ENCODE measurements around the gene MRPL10. TPM values are rescaled to one million over a fixed set of nuclear protein-coding genes. Genes with fewer than 3 reads are reported as not detected.

The MRPL10 gene
- total RNA-seq, 1 experiment from 2014 or later = 49.3 TPM

DNA sequence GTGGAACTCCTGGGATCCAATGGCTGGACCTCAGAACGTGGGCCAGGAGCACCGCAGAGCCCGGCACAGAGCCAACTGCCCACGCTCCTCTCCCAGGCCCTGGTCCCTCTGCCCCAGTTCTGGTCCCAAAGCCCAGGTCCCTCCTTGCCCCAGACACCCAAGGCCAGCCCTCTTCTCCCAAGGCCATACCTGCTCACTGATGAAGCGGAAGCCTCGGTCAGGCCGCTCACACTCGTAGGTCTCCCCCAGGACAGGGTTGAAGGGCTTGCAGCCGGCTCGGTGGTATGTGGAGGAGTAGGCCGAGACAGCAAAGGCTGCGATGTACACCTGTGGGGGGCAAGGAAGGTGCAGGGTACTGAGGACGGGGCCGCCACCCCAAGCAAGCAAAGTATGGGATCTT, 18.3 kb downstream of the MRPL10 start:
- BruUV-seq (replicated peaks) = no TSS peak
- peaks cover 23% of the 10 kb centered on the region for H3K4me1 Mint-ChIP-seq (ENCODE audit: insufficient read depth, unreplicated experiment)
- no peak overlapping the region for H3K27ac Mint-ChIP-seq (ENCODE audit: low read depth, unreplicated experiment)
- TF ChIP-seq, protein P1, sequence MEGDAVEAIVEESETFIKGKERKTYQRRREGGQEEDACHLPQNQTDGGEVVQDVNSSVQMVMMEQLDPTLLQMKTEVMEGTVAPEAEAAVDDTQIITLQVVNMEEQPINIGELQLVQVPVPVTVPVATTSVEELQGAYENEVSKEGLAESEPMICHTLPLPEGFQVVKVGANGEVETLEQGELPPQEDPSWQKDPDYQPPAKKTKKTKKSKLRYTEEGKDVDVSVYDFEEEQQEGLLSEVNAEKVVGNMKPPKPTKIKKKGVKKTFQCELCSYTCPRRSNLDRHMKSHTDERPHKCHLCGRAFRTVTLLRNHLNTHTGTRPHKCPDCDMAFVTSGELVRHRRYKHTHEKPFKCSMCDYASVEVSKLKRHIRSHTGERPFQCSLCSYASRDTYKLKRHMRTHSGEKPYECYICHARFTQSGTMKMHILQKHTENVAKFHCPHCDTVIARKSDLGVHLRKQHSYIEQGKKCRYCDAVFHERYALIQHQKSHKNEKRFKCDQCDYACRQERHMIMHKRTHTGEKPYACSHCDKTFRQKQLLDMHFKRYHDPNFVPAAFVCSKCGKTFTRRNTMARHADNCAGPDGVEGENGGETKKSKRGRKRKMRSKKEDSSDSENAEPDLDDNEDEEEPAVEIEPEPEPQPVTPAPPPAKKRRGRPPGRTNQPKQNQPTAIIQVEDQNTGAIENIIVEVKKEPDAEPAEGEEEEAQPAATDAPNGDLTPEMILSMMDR (IDR thresholded peaks at IDR 0.05; ENCODE audit: unreplicated experiment) = no peak
- DNase-seq (ENCODE audit: unreplicated experiment) = no peak
- intact Hi-C loops (cut with micrococcal nuclease) = no loop called here
- POLR2A ChIA-PET = no interaction called here
- no peak overlapping the region for H3K4me3 Mint-ChIP-seq (ENCODE audit: unreplicated experiment)
- no peaks in the 10 kb centered on the region for H3K9me3 Mint-ChIP-seq (ENCODE audit: unreplicated experiment)
- H3K27me3 Mint-ChIP-seq (ENCODE audit: insufficient read depth, unreplicated experiment) = no peaks in the 10 kb centered on the region
- peaks cover 9% of the 10 kb centered on the region for H3K36me3 Mint-ChIP-seq (ENCODE audit: insufficient read depth, unreplicated experiment)
- CTCF ChIA-PET = no interaction called here

DNA sequence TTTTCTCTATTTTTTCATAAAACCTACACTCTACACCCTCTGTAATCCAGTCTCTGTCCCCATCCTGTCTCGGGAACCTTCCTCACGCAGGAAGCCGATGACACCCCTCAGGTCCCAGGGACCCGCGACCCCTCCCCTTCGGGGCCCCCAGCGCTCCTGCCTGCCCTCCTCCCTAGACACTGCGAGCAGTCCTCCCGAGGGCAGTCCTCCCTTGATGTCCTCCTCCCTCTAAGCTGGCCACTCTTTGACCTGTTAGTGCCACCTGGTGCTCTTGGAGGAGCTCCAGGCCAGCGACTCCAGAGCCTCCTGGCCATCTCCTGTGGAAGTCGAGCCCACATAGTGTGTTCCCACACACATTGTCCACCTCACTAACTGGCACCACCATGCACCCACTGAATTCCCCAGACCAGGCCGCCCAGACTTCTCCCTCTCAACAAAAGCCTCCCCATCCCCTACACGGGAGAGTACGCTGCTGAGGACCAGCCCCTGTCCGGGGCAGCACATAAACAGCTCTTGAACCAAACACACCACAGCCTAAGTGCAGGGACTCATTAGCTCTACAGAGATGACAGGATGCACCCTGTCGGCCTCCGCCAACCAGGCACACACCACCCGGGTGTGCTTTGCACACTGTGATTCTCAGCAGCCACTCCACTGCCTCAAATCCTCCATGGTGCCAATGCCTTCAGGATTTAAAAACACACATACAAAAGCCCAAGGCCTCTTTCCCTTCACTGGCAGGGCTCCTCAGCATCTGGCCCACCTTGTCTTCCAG, 19.0 kb downstream of the MRPL10 start:
- BruUV-seq (replicated peaks) = no TSS peak
- Mint-ChIP-seq H3K27ac (ENCODE audit: low read depth, unreplicated experiment) (no peak overlapping the region), H3K27me3 (ENCODE audit: insufficient read depth, unreplicated experiment) (no peaks in the 10 kb centered on the region), H3K9me3 (ENCODE audit: unreplicated experiment) (no peaks in the 10 kb centered on the region), H3K4me3 (ENCODE audit: unreplicated experiment) (no peak overlapping the region), H3K36me3 (ENCODE audit: insufficient read depth, unreplicated experiment) (peaks cover 9% of the 10 kb centered on the region), H3K4me1 (ENCODE audit: insufficient read depth, unreplicated experiment) (peaks cover 23% of the 10 kb centered on the region)
- TF ChIP-seq, protein P1 (IDR thresholded peaks at IDR 0.05; ENCODE audit: unreplicated experiment) = no peak
- intact Hi-C loops (cut with micrococcal nuclease) = no loop called here
- ChIA-PET CTCF (no interaction called here), POLR2A (interaction anchor here (1.1 kb wide), 1 partner anchor 19 kb away, joined by 3 read pairs; the partner anchor contains the start of genes LRRC46 and MRPL10)
- no peak for DNase-seq (ENCODE audit: unreplicated experiment)

DNA sequence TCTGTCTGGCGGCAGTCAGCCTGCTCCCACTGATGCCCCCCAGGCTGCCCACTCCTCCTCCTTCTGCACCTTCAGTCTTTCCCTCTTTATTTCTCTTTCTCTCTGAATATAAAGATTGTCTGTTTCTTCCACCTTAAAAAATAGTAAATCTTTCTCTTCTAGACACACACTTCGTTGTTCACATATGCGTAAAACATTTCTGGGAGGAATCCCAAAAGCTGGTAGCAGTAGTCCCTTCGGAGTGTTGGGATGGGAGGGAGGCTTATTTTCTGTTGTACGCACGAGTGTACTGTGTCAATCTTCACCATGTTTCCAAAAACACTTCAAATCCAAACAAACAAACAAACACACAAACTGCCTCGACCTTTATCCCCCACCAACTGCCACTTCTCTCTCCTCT, 19.6 kb downstream of the MRPL10 start:
- Mint-ChIP-seq H3K4me1 (ENCODE audit: insufficient read depth, unreplicated experiment) (peaks cover 23% of the 10 kb centered on the region), H3K4me3 (ENCODE audit: unreplicated experiment) (no peak overlapping the region), H3K9me3 (ENCODE audit: unreplicated experiment) (no peaks in the 10 kb centered on the region), H3K27me3 (ENCODE audit: insufficient read depth, unreplicated experiment) (no peaks in the 10 kb centered on the region), H3K36me3 (ENCODE audit: insufficient read depth, unreplicated experiment) (peaks cover 9% of the 10 kb centered on the region), H3K27ac (ENCODE audit: low read depth, unreplicated experiment) (peak overlapping the region; percentile 16)
- TF ChIP-seq, protein P1 (IDR thresholded peaks at IDR 0.05; ENCODE audit: unreplicated experiment) = no peak
- DNase-seq (ENCODE audit: unreplicated experiment) = no peak
- intact Hi-C loops (cut with micrococcal nuclease) = no loop called here
- ChIA-PET POLR2A (interaction anchor here (0.5 to 1.1 kb wide), 2 partner anchors 19 to 159 kb away, joined by 3 read pairs; partner anchors contain the start of genes LRRC46 and MRPL10), CTCF (no interaction called here)
- no TSS peak for BruUV-seq (replicated peaks)

DNA sequence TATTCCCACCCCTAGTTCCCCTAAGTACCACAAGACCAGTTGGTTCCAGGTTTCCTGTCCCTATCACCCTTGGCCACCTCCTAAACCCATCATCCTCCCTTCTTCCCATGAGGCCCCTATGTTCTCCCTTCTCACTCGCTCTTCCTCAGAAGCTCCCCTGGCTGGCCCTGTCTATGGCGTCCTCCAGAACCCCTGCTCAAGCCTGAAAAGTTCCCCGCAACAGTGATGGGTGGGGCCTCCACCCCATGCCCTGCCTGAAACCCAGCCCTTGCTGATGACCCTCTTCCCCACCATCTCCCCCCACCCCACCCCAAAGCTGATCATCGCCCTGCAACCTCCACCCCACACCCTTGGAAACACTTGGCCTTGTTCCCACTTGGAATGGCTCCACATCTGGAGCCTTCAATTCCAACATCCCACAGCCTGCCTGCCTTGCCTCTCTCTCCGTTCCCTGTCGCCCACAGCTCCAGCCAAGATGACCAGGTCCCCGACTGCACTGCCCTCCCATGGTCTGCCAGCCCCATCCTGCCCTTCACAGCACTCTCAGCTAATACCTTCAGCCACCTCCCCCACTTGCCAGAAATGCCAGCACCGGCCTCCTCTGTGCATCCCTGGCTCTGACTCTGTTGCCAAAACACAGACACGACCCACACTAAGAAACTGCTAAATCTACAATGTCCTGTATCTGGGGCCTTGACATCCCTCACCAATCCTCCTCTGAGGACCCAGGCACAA, 20.3 kb downstream of the MRPL10 start:
- DNase-seq (ENCODE audit: unreplicated experiment) = no peak
- Mint-ChIP-seq H3K36me3 (ENCODE audit: insufficient read depth, unreplicated experiment) (peaks cover 9% of the 10 kb centered on the region), H3K27me3 (ENCODE audit: insufficient read depth, unreplicated experiment) (no peaks in the 10 kb centered on the region), H3K27ac (ENCODE audit: low read depth, unreplicated experiment) (peak overlapping the region; percentile 68), H3K9me3 (ENCODE audit: unreplicated experiment) (no peaks in the 10 kb centered on the region), H3K4me1 (ENCODE audit: insufficient read depth, unreplicated experiment) (peaks cover 23% of the 10 kb centered on the region), H3K4me3 (ENCODE audit: unreplicated experiment) (no peak overlapping the region)
- POLR2A ChIA-PET = interaction anchor here (0.5 to 1.3 kb wide), 3 partner anchors 20 to 158 kb away, joined by 3 read pairs; partner anchors contain the start of genes LRRC46 and MRPL10
- intact Hi-C loops (cut with micrococcal nuclease) = no loop called here
- CTCF ChIA-PET = interaction anchor here (0.7 to 1.2 kb wide), 2 partner anchors 20 to 127 kb away, joined by 4 read pairs; partner anchors contain the start of genes LRRC46 and MRPL10
- TF ChIP-seq, protein P1 (IDR thresholded peaks at IDR 0.05; ENCODE audit: unreplicated experiment) = no peak
- BruUV-seq (replicated peaks) = no TSS peak
